Endothelial cell of umbilical vein (primary cell): ENCODE results near the gene TPO. TPM values are rescaled to one million over a fixed set of nuclear protein-coding genes. Genes with fewer than 3 reads are reported as not detected.

Experiments
- BruUV-seq: library from RNA; stranded (reverse); fragments of 400-500 nt; replicated peaks from 2 replicates; lab custom pipeline; 2021; lab: Mats Ljungman, UMichigan
- CTCF ChIA-PET: fragments of 300-600, 350-600 bp; sonication (Branson Sonifier 250); formaldehyde crosslinking; loops from one replicate; lab custom pipeline; 2021; ENCODE audit warnings: antibody characterized with exemption, inconsistent platforms; lab: Charles Lee
- POLR2A ChIA-PET: fragments of 300-600, 350-600 bp; sonication (Branson Sonifier 250); formaldehyde crosslinking; loops from one replicate; lab custom pipeline; 2021; ENCODE audit warnings: antibody characterized with exemption, inconsistent platforms; lab: Charles Lee
- DNase-seq: peaks from one replicate; pipeline ENCODE4 v3.0.0-alpha.2; 2011; ENCODE audit warnings: low read depth, low spot score
- FAIRE-seq: peaks from 2 replicates; lab custom pipeline; 2011; peaks lifted over from hg19 to GRCh38; lab: Jason Lieb, UNC
- H2AFZ ChIP-seq: 2 replicates; pipeline ENCODE4 v1.6.0; 2012; ENCODE audit warnings: low read depth, low read length, control low read depth, inconsistent platforms
- H3K27ac ChIP-seq: 2 replicates; pipeline ENCODE4 v1.5.1; 2011; ENCODE audit warnings: low read depth, mild to moderate bottlenecking, control low read depth, low read length, moderate library complexity; ENCODE audit not compliant: insufficient read depth
- H3K27me3 ChIP-seq, 2 experiments: 2 replicates each; pipeline versions ENCODE4 v1.6.0 to v1.6.1; 2011; ENCODE audit warnings: low read length in 2 of 2, mixed read lengths in 1 of 2; ENCODE audit not compliant: control insufficient read depth in 2 of 2, insufficient read depth in 2 of 2
- H3K36me3 ChIP-seq, 2 experiments: 2 replicates in 1 of 2; 3 replicates in 1 of 2; pipeline ENCODE4 v1.5.1; 2011; ENCODE audit warnings: low read length in 2 of 2, mild to moderate bottlenecking in 1 of 2, moderate library complexity in 1 of 2; ENCODE audit not compliant: control insufficient read depth in 2 of 2, insufficient read depth in 2 of 2; ENCODE audit errors: extremely low read depth in 1 of 2
- H3K4me1 ChIP-seq: 3 replicates; pipeline ENCODE4 v1.5.1; 2011; ENCODE audit warnings: mild to moderate bottlenecking, low read length; ENCODE audit not compliant: control insufficient read depth, insufficient read depth; ENCODE audit errors: extremely low read depth
- H3K4me2 ChIP-seq: 2 replicates; pipeline ENCODE4 v1.6.1; 2011; ENCODE audit warnings: low read length, control low read depth, mixed read lengths; ENCODE audit not compliant: insufficient read depth
- H3K4me3 ChIP-seq, 3 experiments: fragments of 200-600 bp in 1 of 3; sonication (generic), shearing (Covaris generic) in 1 of 3; replicated peaks in 1 of 3; 2 replicates each; pipeline ENCODE4 v1.5.1; 2011 to 2016; ENCODE audit warnings: control low read depth in 3 of 3, low read length in 3 of 3, mild to moderate bottlenecking in 2 of 3, inconsistent platforms in 1 of 3, low read depth in 1 of 3, moderate library complexity in 1 of 3; ENCODE audit not compliant: insufficient read depth in 1 of 3
- H3K79me2 ChIP-seq: 2 replicates; pipeline ENCODE4 v1.6.0; 2012; ENCODE audit warnings: low read length, inconsistent platforms; ENCODE audit not compliant: control insufficient read depth, insufficient read depth
- H3K9ac ChIP-seq: replicated peaks from 2 replicates; pipeline ENCODE3; 2011; ENCODE audit warnings: low read length, control low read depth; ENCODE audit not compliant: insufficient read depth; ENCODE audit errors: extremely low read depth
- H3K9me1 ChIP-seq: replicated peaks from 3 replicates; pipeline ENCODE4 v1.6.0; 2011; ENCODE audit warnings: mild to moderate bottlenecking, low read length; ENCODE audit not compliant: control insufficient read depth, insufficient read depth; ENCODE audit errors: extremely low read depth
- H3K9me3 ChIP-seq: replicated peaks from 2 replicates; pipeline ENCODE4 v1.5.1; 2012; ENCODE audit warnings: low read length, inconsistent platforms; ENCODE audit not compliant: control insufficient read depth, insufficient read depth
- H4K20me1 ChIP-seq: replicated peaks from 2 replicates; pipeline ENCODE3; 2011; ENCODE audit warnings: mild to moderate bottlenecking, low read length; ENCODE audit not compliant: control insufficient read depth, insufficient read depth; ENCODE audit errors: extremely low read depth
- EZH2 ChIP-seq: IDR thresholded peaks from 2 replicates; pipeline ENCODE4 v1.6.1; 2012; ENCODE audit warnings: borderline replicate concordance, low read depth, mild to moderate bottlenecking, moderate library complexity, low read length, inconsistent platforms; ENCODE audit not compliant: severe bottlenecking
- FOS ChIP-seq: IDR thresholded peaks from 2 replicates; pipeline ENCODE4 v1.6.1; 2011; ENCODE audit warnings: mild to moderate bottlenecking, low read length, moderate library complexity, borderline replicate concordance; ENCODE audit not compliant: insufficient read depth
- GATA2 ChIP-seq: IDR thresholded peaks from 2 replicates; pipeline ENCODE4 v1.7.0; 2011; ENCODE audit warnings: low read depth, mild to moderate bottlenecking, moderate library complexity, mixed read lengths, low read length; ENCODE audit not compliant: insufficient read length, insufficient read depth
- JUN ChIP-seq: IDR thresholded peaks from 2 replicates; pipeline ENCODE4 v1.6.1; 2011; ENCODE audit warnings: borderline replicate concordance, low read depth; ENCODE audit not compliant: insufficient read length, insufficient read depth
- MYC ChIP-seq: IDR thresholded peaks from one replicate; pipeline ENCODE4 v1.6.1; 2011; ENCODE audit warnings: mild to moderate bottlenecking, low read depth, low read length
- POLR2A ChIP-seq: IDR thresholded peaks from 2 replicates; pipeline ENCODE4 v1.6.1; 2012; ENCODE audit warnings: low read depth, mild to moderate bottlenecking, control low read depth, low read length
- POLR2AphosphoS5 ChIP-seq: IDR thresholded peaks from 2 replicates; pipeline ENCODE4 v1.6.1; 2012; ENCODE audit warnings: low read depth, mild to moderate bottlenecking, control low read depth, low read length, moderate library complexity; ENCODE audit not compliant: insufficient read depth
- dilution Hi-C: fragments of 300-500 bp; cut with MboI; formaldehyde crosslinking; loops from one replicate; pipeline ENCODE4 v1.15.0; 2019; ENCODE audit warnings: low sequenced_read_pairs; ENCODE audit not compliant: extremely low pct_ligation_motif_present
- intact Hi-C: fragments of 100-400 bp; cut with micrococcal nuclease; formaldehyde crosslinking; loops from one replicate; pipeline ENCODE4 v1.10.0; 2022
- polyA plus RNA-seq, 4 experiments: library from polyadenylated mRNA; depleted of rRNA in 3 of 4; stranded (reverse) in 3 of 4; unstranded in 1 of 4; fragments of >200 nt; gene quantifications; 2 replicates each; pipeline versions ENCODE4 v1.2.1 to v1.2.3, GENCODE V29; 2011 to 2012; ENCODE audit warnings: missing spikeins in 1 of 4
- total RNA-seq: library from RNA; stranded (reverse); gene quantifications from 2 replicates; pipeline ENCODE4 v1.2.3, GENCODE V29; 2021
- TF ChIP-seq, protein P1 (sequence below), 2 donors: IDR thresholded peaks; 1 replicate in 1 of 2; 2 replicates in 1 of 2; pipeline ENCODE4 v1.5.1; 2011; ENCODE audit warnings: low read length in 2 of 2, mild to moderate bottlenecking in 2 of 2, moderate library complexity in 2 of 2, control low read depth in 1 of 2, inconsistent platforms in 1 of 2, low read depth in 1 of 2; ENCODE audit not compliant: insufficient read depth in 1 of 2; ENCODE audit errors: extremely low read depth in 1 of 2
- TF ChIP-seq, protein P2 (sequence below): IDR thresholded peaks from 2 replicates; pipeline ENCODE4 v1.6.1; 2011; ENCODE audit not compliant: insufficient read depth, insufficient read length

The TPO gene
- total and polyA plus RNA-seq, 2 donors (not counting 3 experiments of a cell fraction or from before 2014, with no cell fraction given): not detected

DNA sequence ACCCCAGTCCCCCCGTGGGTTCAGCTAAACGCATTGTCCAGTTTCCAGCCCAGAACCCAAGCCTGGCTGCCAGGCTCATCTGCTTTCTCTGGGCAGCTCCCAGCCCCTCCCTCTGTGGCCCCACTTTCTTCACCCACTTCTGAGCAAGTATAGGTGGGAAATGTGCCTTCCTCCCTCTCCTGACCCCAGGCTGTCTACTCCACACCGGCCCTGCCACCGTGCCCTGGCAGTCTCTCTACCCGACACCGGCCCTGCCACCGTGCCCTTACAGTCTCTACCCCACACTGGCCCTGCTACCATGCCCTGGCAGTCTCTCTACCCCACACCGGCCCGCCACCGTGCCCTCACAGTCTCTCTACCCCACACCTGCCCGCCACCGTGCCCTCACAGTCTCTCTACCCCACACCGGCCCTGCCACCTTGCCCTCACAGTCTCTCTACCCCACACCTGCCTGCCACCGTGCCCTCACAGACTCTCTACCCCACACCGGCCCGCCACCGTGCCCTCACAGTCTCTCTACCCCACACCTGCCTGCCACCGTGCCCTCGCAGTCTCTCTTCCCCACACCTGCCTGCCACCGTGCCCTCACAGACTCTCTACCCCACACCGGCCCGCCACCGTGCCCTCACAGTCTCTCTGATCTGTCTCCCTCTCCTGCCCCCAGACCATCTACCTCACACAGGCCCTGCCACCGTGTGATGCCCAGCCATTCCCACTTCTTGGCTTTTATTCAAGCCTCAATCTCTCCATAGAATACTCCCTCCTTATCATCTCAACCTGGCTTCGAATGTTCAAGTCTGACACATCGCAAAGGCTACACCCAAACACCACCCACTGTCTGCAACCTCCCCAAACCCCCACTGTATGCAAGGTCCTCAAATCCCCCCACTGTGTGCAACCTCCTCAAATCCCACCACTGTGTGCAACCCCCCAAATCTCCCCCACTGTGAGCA lies 108.9 kb downstream of the TPO start:
- intact Hi-C loops (no loop called here), dilution Hi-C loops (no loop called here)
- H3K4me3 ChIP-seq: no peak overlapping the region
- no peaks in the 10 kb centered on the region for H3K79me2 ChIP-seq
- no peaks in the 10 kb centered on the region for H4K20me1 ChIP-seq
- TF ChIP-seq JUN (no peak), POLR2A (no peak), MYC (no peak), POLR2AphosphoS5 (no peak), GATA2 (no peak), EZH2 (no peak), FOS (no peak)
- TF ChIP-seq, protein P1, sequence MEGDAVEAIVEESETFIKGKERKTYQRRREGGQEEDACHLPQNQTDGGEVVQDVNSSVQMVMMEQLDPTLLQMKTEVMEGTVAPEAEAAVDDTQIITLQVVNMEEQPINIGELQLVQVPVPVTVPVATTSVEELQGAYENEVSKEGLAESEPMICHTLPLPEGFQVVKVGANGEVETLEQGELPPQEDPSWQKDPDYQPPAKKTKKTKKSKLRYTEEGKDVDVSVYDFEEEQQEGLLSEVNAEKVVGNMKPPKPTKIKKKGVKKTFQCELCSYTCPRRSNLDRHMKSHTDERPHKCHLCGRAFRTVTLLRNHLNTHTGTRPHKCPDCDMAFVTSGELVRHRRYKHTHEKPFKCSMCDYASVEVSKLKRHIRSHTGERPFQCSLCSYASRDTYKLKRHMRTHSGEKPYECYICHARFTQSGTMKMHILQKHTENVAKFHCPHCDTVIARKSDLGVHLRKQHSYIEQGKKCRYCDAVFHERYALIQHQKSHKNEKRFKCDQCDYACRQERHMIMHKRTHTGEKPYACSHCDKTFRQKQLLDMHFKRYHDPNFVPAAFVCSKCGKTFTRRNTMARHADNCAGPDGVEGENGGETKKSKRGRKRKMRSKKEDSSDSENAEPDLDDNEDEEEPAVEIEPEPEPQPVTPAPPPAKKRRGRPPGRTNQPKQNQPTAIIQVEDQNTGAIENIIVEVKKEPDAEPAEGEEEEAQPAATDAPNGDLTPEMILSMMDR (IDR thresholded peaks at IDR 0.05; ENCODE audit: extremely low read depth in 1 of 2, insufficient read depth in 1 of 2, low read depth in 1 of 2, low read length in 2 of 2): no peak
- TF ChIP-seq, protein P2, sequence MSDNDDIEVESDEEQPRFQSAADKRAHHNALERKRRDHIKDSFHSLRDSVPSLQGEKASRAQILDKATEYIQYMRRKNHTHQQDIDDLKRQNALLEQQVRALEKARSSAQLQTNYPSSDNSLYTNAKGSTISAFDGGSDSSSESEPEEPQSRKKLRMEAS: no peak
- CTCF ChIA-PET: no interaction called here
- no peaks in the 10 kb centered on the region for H3K36me3 ChIP-seq
- POLR2A ChIA-PET: no interaction called here
- DNase-seq (no peak), FAIRE-seq (no peak)
- no peak overlapping the region for H3K9ac ChIP-seq
- BruUV-seq: no TSS peak
- H3K4me1 ChIP-seq: no peaks in the 10 kb centered on the region
- H3K9me1 ChIP-seq: no peaks in the 10 kb centered on the region
- H3K4me2 ChIP-seq: no peak overlapping the region
- H3K27me3 ChIP-seq: no peaks in the 10 kb centered on the region
- no peak overlapping the region for H2AFZ ChIP-seq
- no peaks in the 10 kb centered on the region for H3K9me3 ChIP-seq
- H3K27ac ChIP-seq: no peak overlapping the region
